ENCODE results near the gene DHFR. TPM values are rescaled to one million over a fixed set of nuclear protein-coding genes. Genes with fewer than 3 reads are reported as not detected.

Gene DHFR
- polyA plus RNA-seq, 1 experiment, result 22.5 TPM

- POLR2A ChIA-PET, result no interaction called here
- H3K9me3 ChIP-seq (ENCODE audit: control insufficient read depth, insufficient read depth, low read length), result no peaks in the 10 kb centered on the region
- no peak overlapping the region for H3K27ac ChIP-seq (ENCODE audit: low read depth, low read length)
- no peak overlapping the region for H3K4me3 ChIP-seq (ENCODE audit: low read depth, low read length)
- TF ChIP-seq, protein P1, sequence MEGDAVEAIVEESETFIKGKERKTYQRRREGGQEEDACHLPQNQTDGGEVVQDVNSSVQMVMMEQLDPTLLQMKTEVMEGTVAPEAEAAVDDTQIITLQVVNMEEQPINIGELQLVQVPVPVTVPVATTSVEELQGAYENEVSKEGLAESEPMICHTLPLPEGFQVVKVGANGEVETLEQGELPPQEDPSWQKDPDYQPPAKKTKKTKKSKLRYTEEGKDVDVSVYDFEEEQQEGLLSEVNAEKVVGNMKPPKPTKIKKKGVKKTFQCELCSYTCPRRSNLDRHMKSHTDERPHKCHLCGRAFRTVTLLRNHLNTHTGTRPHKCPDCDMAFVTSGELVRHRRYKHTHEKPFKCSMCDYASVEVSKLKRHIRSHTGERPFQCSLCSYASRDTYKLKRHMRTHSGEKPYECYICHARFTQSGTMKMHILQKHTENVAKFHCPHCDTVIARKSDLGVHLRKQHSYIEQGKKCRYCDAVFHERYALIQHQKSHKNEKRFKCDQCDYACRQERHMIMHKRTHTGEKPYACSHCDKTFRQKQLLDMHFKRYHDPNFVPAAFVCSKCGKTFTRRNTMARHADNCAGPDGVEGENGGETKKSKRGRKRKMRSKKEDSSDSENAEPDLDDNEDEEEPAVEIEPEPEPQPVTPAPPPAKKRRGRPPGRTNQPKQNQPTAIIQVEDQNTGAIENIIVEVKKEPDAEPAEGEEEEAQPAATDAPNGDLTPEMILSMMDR (IDR thresholded peaks at IDR 0.05; ENCODE audit: low read depth, low read length), result no peak
- no peaks in the 10 kb centered on the region for H3K27me3 ChIP-seq (ENCODE audit: control insufficient read depth, insufficient read depth, low read length)
- CTCF ChIA-PET, result no interaction called here
- DNase-seq (ENCODE audit: low read depth, low spot score), result no peak
Measured at GRCh38 chr5:80631278-80632259, 23.2 kb downstream of the DHFR start.

DNA sequence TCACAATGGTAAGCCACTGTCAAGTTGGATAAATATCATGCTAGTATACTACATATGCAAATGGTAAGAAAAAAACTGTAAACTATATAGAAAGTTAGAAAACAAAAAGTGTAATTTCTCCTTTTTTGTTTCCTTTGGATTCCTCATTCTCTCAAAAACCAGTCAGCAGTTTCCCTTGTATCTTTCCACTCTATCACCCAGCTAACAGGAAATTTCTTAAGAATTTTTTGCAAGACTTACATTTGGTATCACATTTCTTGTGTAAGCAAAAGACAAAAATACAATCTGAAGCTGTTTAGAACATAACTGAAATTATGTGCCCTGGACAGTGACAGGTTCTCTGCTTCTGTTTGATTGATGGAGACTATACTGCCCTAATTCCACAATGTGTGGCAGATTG lies 25.5 kb downstream of the DHFR start:
- TF ChIP-seq, protein P1 (IDR thresholded peaks at IDR 0.05; ENCODE audit: low read depth, low read length), result no peak
- no peak overlapping the region for H3K27ac ChIP-seq (ENCODE audit: low read depth, low read length)
- H3K4me3 ChIP-seq (ENCODE audit: low read depth, low read length), result no peak overlapping the region
- no peaks in the 10 kb centered on the region for H3K9me3 ChIP-seq (ENCODE audit: control insufficient read depth, insufficient read depth, low read length)
- CTCF ChIA-PET, result no interaction called here
- POLR2A ChIA-PET, result no interaction called here
- no peaks in the 10 kb centered on the region for H3K27me3 ChIP-seq (ENCODE audit: control insufficient read depth, insufficient read depth, low read length)
- no peak for DNase-seq (ENCODE audit: low read depth, low spot score)

GRCh38 chr5:80625230-80625629 lies 29.6 kb downstream of the DHFR start:
- no peaks in the 10 kb centered on the region for H3K9me3 ChIP-seq (ENCODE audit: control insufficient read depth, insufficient read depth, low read length)
- no peaks in the 10 kb centered on the region for H3K27me3 ChIP-seq (ENCODE audit: control insufficient read depth, insufficient read depth, low read length)
- ChIA-PET POLR2A (no interaction called here), CTCF (no interaction called here)
- H3K27ac ChIP-seq (ENCODE audit: low read depth, low read length), result no peak overlapping the region
- no peak for DNase-seq (ENCODE audit: low read depth, low spot score)
- TF ChIP-seq, protein P1 (IDR thresholded peaks at IDR 0.05; ENCODE audit: low read depth, low read length), result no peak
- H3K4me3 ChIP-seq (ENCODE audit: low read depth, low read length), result no peak overlapping the region

DNA sequence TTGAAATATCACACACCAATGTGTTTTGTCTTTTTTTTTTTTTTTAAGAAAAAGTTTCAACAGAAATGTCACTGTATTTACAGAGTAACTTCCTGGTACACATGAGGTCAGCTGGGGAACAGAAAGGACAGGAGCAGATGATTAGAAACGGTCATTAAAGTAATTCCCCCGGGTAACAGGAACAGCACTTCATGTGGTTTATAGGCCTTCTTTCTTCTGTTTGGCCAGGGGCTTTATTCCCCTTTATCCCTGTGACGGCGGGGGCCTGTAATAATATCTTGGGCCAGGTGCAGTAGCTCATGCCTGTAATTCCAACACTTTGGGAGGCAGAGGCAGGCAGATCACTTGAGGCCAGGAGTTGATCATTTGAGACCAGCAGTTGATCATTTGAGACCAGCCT lies 30.8 kb downstream of the DHFR start:
- ChIA-PET POLR2A (no interaction called here), CTCF (interaction anchor here (0.9 kb wide), 1 partner anchor 541 kb away, joined by 4 read pairs; no protein-coding TSS in a partner anchor)
- no peak for DNase-seq (ENCODE audit: low read depth, low spot score)
- Histone ChIP-seq H3K9me3 (ENCODE audit: control insufficient read depth, insufficient read depth, low read length) (no peaks in the 10 kb centered on the region), H3K27me3 (ENCODE audit: control insufficient read depth, insufficient read depth, low read length) (no peaks in the 10 kb centered on the region), H3K4me3 (ENCODE audit: low read depth, low read length) (no peak overlapping the region), H3K27ac (ENCODE audit: low read depth, low read length) (no peak overlapping the region)
- TF ChIP-seq, protein P1 (IDR thresholded peaks at IDR 0.05; ENCODE audit: low read depth, low read length), result no peak

DNA sequence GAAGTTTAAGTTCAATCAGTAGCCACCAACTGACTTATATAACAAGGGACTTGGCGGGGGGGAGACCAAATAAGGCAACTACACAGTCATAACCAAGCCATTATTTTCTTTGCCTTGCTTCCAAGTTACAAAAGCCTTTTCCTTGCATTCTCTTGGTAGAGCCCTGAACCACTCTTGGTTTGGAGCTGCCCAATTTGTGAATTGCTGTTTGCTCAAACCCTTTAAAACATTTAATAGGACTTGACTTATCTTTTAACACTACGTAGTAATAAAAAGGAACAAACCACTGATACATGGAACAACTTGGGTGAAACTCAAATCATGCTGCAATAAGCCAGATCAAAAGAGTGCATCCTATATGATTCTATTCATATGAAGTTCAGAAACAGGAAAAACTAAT lies 32.0 kb downstream of the DHFR start:
- H3K27me3 ChIP-seq (ENCODE audit: control insufficient read depth, insufficient read depth, low read length), result no peaks in the 10 kb centered on the region
- H3K9me3 ChIP-seq (ENCODE audit: control insufficient read depth, insufficient read depth, low read length), result no peaks in the 10 kb centered on the region
- ChIA-PET CTCF (no interaction called here), POLR2A (no interaction called here)
- no peak overlapping the region for H3K4me3 ChIP-seq (ENCODE audit: low read depth, low read length)
- DNase-seq (ENCODE audit: low read depth, low spot score), result no peak
- no peak overlapping the region for H3K27ac ChIP-seq (ENCODE audit: low read depth, low read length)
- TF ChIP-seq, protein P1 (IDR thresholded peaks at IDR 0.05; ENCODE audit: low read depth, low read length), result no peak
